Neural progenitor cell (in vitro differentiated cells): Measurements from ENCODE around the gene SHROOM2. TPM values are rescaled to one million over a fixed set of nuclear protein-coding genes. Genes with fewer than 3 reads are reported as not detected.

Experiments
- DNase-seq: peaks from one replicate; pipeline ENCODE4 v3.0.0-alpha.2; 2016; ENCODE audit warnings: low spot score
- H2AFZ ChIP-seq: fragments of 200-600 bp; sonication (generic); replicated peaks from 2 replicates; pipeline ENCODE4 v1.6.1; 2016; ENCODE audit warnings: antibody characterized with exemption
- H3F3A ChIP-seq: fragments of 200-600 bp; sonication (generic); 2 replicates; pipeline ENCODE4 v1.6.1; 2016; ENCODE audit warnings: antibody characterized with exemption, low read depth
- H3K27ac ChIP-seq: fragments of 200-600 bp; sonication (generic); 2 replicates; pipeline ENCODE4 v1.5.1; 2016; ENCODE audit warnings: mild to moderate bottlenecking
- H3K27me3 ChIP-seq: fragments of 200-600 bp; sonication (generic); 2 replicates; pipeline ENCODE4 v1.6.1; 2016; ENCODE audit warnings: mild to moderate bottlenecking, moderate library complexity
- H3K36me3 ChIP-seq: fragments of 200-600 bp; sonication (generic); 2 replicates; pipeline ENCODE4 v1.5.1; 2016
- H3K4me1 ChIP-seq: fragments of 200-600 bp; sonication (generic); 2 replicates; pipeline ENCODE4 v1.6.1; 2016; ENCODE audit warnings: mixed run types
- H3K4me2 ChIP-seq: fragments of 200-600 bp; sonication (generic); 2 replicates; pipeline ENCODE4 v1.6.1; 2016
- H3K4me3 ChIP-seq: fragments of 200-600 bp; sonication (generic); 2 replicates; pipeline ENCODE4 v1.5.1; 2016
- H3K79me2 ChIP-seq: fragments of 200-600 bp; sonication (generic); 2 replicates; pipeline ENCODE4 v1.6.1; 2016; ENCODE audit warnings: low read depth
- H3K9ac ChIP-seq: fragments of 200-600 bp; sonication (generic); 2 replicates; pipeline ENCODE4 v1.6.1; 2016
- H3K9me3 ChIP-seq: fragments of 200-600 bp; sonication (generic); 2 replicates; pipeline ENCODE4 v1.5.1; 2016; ENCODE audit warnings: low read depth
- H4K20me1 ChIP-seq: fragments of 200-600 bp; sonication (generic); 2 replicates; pipeline ENCODE4 v1.6.1; 2016; ENCODE audit warnings: low read depth
- H3K27ac Mint-ChIP-seq: 3 replicates; pipeline ENCODE4 v1.8.0; 2021; ENCODE audit warnings: mixed read lengths
- H3K27me3 Mint-ChIP-seq: 2 replicates; pipeline ENCODE4 v1.8.0; 2022; ENCODE audit warnings: low read depth, mild to moderate bottlenecking, inconsistent platforms, moderate library complexity, mixed read lengths; ENCODE audit not compliant: insufficient read depth
- H3K36me3 Mint-ChIP-seq: 3 replicates; pipeline ENCODE4 v1.8.0; 2021; ENCODE audit warnings: mixed read lengths
- H3K4me1 Mint-ChIP-seq: 3 replicates; pipeline ENCODE4 v1.8.0; 2021; ENCODE audit warnings: mixed read lengths
- H3K4me3 Mint-ChIP-seq: 3 replicates; pipeline ENCODE4 v1.8.0; 2021; ENCODE audit warnings: mild to moderate bottlenecking, moderate library complexity, mixed read lengths
- H3K9me3 Mint-ChIP-seq: 3 replicates; pipeline ENCODE4 v1.8.0; 2020; ENCODE audit warnings: mixed read lengths
- CTCF ChIP-seq: fragments of 200-600 bp; sonication (generic); IDR thresholded peaks from 2 replicates; pipeline ENCODE4 v1.5.1; 2017; ENCODE audit warnings: antibody characterized with exemption, mild to moderate bottlenecking
- EZH2 ChIP-seq: fragments of 200-600 bp; sonication (generic); IDR thresholded peaks from 2 replicates; pipeline ENCODE4 v1.6.1; 2017; ENCODE audit warnings: antibody characterized with exemption, mild to moderate bottlenecking, moderate library complexity
- EZH2phosphoT487 ChIP-seq: fragments of 200-600 bp; sonication (generic); IDR thresholded peaks from 2 replicates; pipeline ENCODE4 v1.6.1; 2017; ENCODE audit warnings: antibody characterized with exemption
- total RNA-seq: library from RNA; depleted of rRNA; stranded (reverse); fragments of >200 nt; gene quantifications from 2 replicates; pipeline ENCODE4 v1.2.3, GENCODE V29; 2015; ENCODE audit warnings: low replicate concordance

Gene SHROOM2
- total RNA-seq, 1 donor from 2014 or later = 9.1 TPM

- peaks cover 36% of the 10 kb centered on the region for H3K4me1 Mint-ChIP-seq
- Histone ChIP-seq H3K4me1 (no peaks in the 10 kb centered on the region), H2AFZ (no peak overlapping the region), H3K4me3 (no peak overlapping the region), H3K36me3 (no peaks in the 10 kb centered on the region), H3K27ac (no peak overlapping the region), H3K9me3 (no peaks in the 10 kb centered on the region), H3K79me2 (peaks cover 5% of the 10 kb centered on the region), H3K27me3 (no peaks in the 10 kb centered on the region), H4K20me1 (no peaks in the 10 kb centered on the region), H3K9ac (no peak overlapping the region), H3F3A (peaks cover 3% of the 10 kb centered on the region), H3K4me2 (no peak overlapping the region)
- H3K9me3 Mint-ChIP-seq = no peaks in the 10 kb centered on the region
- peaks cover 8% of the 10 kb centered on the region for H3K36me3 Mint-ChIP-seq
- DNase-seq = no peak
- TF ChIP-seq EZH2 (no peak), EZH2phosphoT487 (no peak), CTCF (no peak)
- H3K27ac Mint-ChIP-seq = peak overlapping the region; percentile 68
- no peak overlapping the region for H3K4me3 Mint-ChIP-seq
- peaks cover 6% of the 10 kb centered on the region for H3K27me3 Mint-ChIP-seq
These were observed 125.3 kb downstream of the SHROOM2 start for GRCh38 chrX:9911487-9911886.

- H3K36me3 Mint-ChIP-seq = peaks cover 6% of the 10 kb centered on the region
- peaks cover 3% of the 10 kb centered on the region for H3F3A ChIP-seq
- H4K20me1 ChIP-seq = no peaks in the 10 kb centered on the region
- peak overlapping the region; percentile 47 for H3K4me2 ChIP-seq
- H3K27me3 ChIP-seq = no peaks in the 10 kb centered on the region
- H3K36me3 ChIP-seq = no peaks in the 10 kb centered on the region
- peak overlapping the region; percentile 28 for H3K27ac Mint-ChIP-seq
- no peak overlapping the region for H2AFZ ChIP-seq
- TF ChIP-seq EZH2phosphoT487 (no peak), EZH2 (no peak), CTCF (no peak)
- H3K27me3 Mint-ChIP-seq = peaks cover 6% of the 10 kb centered on the region
- H3K4me1 Mint-ChIP-seq = peaks cover 36% of the 10 kb centered on the region
- H3K27ac ChIP-seq = peak overlapping the region; percentile 53
- H3K9me3 Mint-ChIP-seq = no peaks in the 10 kb centered on the region
- peak overlapping the region; percentile 77 for H3K4me3 Mint-ChIP-seq
- peaks cover 5% of the 10 kb centered on the region for H3K79me2 ChIP-seq
- H3K9ac ChIP-seq = no peak overlapping the region
- H3K4me1 ChIP-seq = no peaks in the 10 kb centered on the region
- no peaks in the 10 kb centered on the region for H3K9me3 ChIP-seq
- no peak overlapping the region for H3K4me3 ChIP-seq
- peak; percentile 73 for DNase-seq
These were observed 126.3 kb downstream of the SHROOM2 start for GRCh38 chrX:9912351-9913145.

- no peak overlapping the region for H3K4me3 ChIP-seq
These were observed 126.9 kb downstream of the SHROOM2 start for GRCh38 chrX:9913146-9913433.

More at GRCh38 chrX:9913146-9913433, 126.9 kb downstream of the SHROOM2 start:
- Histone ChIP-seq H3F3A (peaks cover 3% of the 10 kb centered on the region), H4K20me1 (no peaks in the 10 kb centered on the region), H3K4me1 (no peaks in the 10 kb centered on the region), H3K36me3 (no peaks in the 10 kb centered on the region), H3K27ac (no peak overlapping the region), H2AFZ (no peak overlapping the region), H3K9me3 (no peaks in the 10 kb centered on the region), H3K4me2 (no peak overlapping the region), H3K27me3 (no peaks in the 10 kb centered on the region), H3K79me2 (peaks cover 5% of the 10 kb centered on the region), H3K9ac (no peak overlapping the region)
- H3K4me3 Mint-ChIP-seq = peak overlapping the region; percentile 77
- DNase-seq = no peak
- H3K27me3 Mint-ChIP-seq = peaks cover 6% of the 10 kb centered on the region
- H3K27ac Mint-ChIP-seq = peak overlapping the region; percentile 13
- TF ChIP-seq CTCF = no peak
- TF ChIP-seq EZH2phosphoT487 = no peak
- no peak for TF ChIP-seq EZH2
- peaks cover 36% of the 10 kb centered on the region for H3K4me1 Mint-ChIP-seq
- H3K9me3 Mint-ChIP-seq = no peaks in the 10 kb centered on the region
- H3K36me3 Mint-ChIP-seq = peaks cover 6% of the 10 kb centered on the region
